ENCODE data around the gene NSFL1C. TPM values are rescaled to one million over a fixed set of nuclear protein-coding genes. Genes with fewer than 3 reads are reported as not detected.

The NSFL1C gene
- total and polyA plus RNA-seq, 2 experiments from 2014 or later = 46.2 to 102 TPM

DNA sequence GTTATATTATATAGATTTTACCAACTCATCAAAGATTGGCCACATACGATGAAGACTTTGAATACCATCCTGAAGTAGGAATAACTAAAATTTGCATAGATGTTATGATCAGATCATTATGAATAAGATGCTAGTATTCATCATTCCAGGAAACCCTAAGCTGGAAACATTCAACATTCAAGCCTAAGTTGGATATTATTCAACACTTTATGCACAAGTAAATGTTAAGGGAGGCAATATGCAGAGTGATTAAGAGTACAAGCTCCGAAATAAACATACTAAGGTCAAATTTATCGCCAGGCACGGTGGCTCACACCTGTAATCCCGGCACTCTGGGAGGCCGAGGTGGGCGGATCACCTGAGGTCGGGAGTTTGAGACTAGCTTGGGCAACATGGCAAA lies 30.4 kb downstream of the NSFL1C start:
- no peaks in the 10 kb centered on the region for H3K4me1 ChIP-seq (ENCODE audit: low read depth)
- DNase-seq (ENCODE audit: low read depth in 1 of 2, low spot score in 1 of 2) = no peak
- no peaks in the 10 kb centered on the region for H3K36me3 ChIP-seq
- no peak overlapping the region for H3K27ac ChIP-seq
- H3K9me3 ChIP-seq (ENCODE audit: low read depth) = no peaks in the 10 kb centered on the region
- TF ChIP-seq, protein P1, sequence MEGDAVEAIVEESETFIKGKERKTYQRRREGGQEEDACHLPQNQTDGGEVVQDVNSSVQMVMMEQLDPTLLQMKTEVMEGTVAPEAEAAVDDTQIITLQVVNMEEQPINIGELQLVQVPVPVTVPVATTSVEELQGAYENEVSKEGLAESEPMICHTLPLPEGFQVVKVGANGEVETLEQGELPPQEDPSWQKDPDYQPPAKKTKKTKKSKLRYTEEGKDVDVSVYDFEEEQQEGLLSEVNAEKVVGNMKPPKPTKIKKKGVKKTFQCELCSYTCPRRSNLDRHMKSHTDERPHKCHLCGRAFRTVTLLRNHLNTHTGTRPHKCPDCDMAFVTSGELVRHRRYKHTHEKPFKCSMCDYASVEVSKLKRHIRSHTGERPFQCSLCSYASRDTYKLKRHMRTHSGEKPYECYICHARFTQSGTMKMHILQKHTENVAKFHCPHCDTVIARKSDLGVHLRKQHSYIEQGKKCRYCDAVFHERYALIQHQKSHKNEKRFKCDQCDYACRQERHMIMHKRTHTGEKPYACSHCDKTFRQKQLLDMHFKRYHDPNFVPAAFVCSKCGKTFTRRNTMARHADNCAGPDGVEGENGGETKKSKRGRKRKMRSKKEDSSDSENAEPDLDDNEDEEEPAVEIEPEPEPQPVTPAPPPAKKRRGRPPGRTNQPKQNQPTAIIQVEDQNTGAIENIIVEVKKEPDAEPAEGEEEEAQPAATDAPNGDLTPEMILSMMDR (IDR thresholded peaks at IDR 0.05; ENCODE audit: low read depth, low read length) = no peak
- no peaks in the 10 kb centered on the region for H3K27me3 ChIP-seq
- no peak overlapping the region for H3K4me3 ChIP-seq

DNA sequence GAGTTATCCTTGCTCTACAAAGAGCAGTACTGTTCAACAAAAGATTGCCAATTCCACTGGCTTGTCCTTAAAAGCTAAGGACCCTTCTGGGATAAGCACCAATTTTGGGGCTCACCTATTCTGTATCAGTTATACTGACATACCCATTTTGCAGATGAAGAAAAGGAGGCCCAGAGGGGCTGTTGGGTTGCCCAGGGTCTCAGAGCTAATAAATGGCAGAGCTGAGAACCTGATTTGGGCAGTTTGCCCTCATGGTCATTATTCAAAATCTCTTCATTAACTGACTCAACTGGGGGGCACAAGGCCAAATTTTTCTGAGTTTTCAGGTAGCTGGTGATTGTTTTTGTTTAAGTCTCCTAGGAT lies 31.3 kb downstream of the NSFL1C start:
- TF ChIP-seq, protein P1 (IDR thresholded peaks at IDR 0.05; ENCODE audit: low read depth, low read length) = no peak
- no peak overlapping the region for H3K4me3 ChIP-seq

DNA sequence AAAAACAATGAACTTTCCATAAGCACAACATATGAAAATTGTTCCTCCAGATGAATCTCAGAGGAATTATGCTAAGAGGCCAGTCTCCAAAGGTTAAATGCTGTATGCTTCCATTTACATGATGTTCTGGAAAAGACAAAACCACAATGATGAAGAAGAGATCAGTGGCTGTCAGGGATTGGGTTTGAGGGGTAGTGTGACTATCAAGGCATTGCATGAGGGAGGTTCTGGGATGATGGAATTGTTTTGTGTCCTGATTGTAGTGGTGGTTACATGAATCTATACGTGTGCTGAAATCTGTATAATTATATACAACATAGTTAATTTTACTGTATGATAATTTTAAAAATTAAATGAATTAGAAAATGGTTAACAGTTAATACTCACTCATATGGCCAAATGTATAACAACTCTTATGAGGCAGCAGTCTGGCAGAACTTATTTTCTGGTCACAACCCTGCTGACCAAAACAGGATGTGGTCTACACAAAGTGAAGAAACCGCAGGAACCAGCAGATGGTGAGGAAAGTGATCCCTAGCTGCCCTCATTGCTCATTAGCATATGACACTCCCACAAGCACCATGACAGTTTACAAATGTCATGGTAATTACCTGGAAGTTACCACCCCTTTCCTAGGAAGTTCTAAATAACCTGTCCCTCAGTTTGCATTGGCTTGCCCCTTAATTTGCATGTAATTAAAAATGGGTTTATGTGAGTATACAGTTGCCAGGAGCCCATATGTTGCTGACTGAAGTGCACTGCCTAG lies 31.9 kb downstream of the NSFL1C start:
- Histone ChIP-seq H3K9me3 (ENCODE audit: low read depth) (no peaks in the 10 kb centered on the region), H3K27ac (no peak overlapping the region), H3K27me3 (no peaks in the 10 kb centered on the region), H3K4me1 (ENCODE audit: low read depth) (no peaks in the 10 kb centered on the region), H3K36me3 (no peaks in the 10 kb centered on the region), H3K4me3 (no peak overlapping the region)
- DNase-seq (ENCODE audit: low read depth in 1 of 2, low spot score in 1 of 2) = peak in 1 of 2 donors; percentile 93
- TF ChIP-seq, protein P1 (IDR thresholded peaks at IDR 0.05; ENCODE audit: low read depth, low read length) = no peak

More for the DNA sequence above, 31.3 kb downstream of the NSFL1C start:
- Histone ChIP-seq H3K27me3 (no peaks in the 10 kb centered on the region), H3K27ac (no peak overlapping the region), H3K4me1 (ENCODE audit: low read depth) (no peaks in the 10 kb centered on the region), H3K9me3 (ENCODE audit: low read depth) (no peaks in the 10 kb centered on the region), H3K36me3 (no peaks in the 10 kb centered on the region)
- DNase-seq (ENCODE audit: low read depth in 1 of 2, low spot score in 1 of 2) = no peak

DNA sequence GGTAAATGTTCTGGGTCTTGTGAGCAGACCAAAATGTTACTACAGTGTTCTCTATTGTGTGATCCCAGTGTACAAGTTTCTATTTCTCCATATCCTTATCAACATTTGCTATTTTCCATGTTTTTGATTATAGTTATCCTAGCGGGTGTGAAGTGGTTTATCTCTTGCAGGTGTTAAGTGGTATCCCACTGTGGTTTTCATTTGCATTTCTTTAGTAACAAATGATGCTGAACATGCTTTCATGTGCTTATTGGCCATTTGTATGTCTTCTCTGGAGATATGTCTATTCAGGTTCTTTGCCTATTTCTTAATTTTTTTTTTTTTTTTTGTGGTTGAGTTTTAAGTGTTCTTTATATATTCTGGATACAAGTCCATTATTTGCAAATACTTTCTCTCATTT lies 35.5 kb downstream of the NSFL1C start:
- H3K4me3 ChIP-seq = no peak overlapping the region
- TF ChIP-seq, protein P1 (IDR thresholded peaks at IDR 0.05; ENCODE audit: low read depth, low read length) = no peak

DNA sequence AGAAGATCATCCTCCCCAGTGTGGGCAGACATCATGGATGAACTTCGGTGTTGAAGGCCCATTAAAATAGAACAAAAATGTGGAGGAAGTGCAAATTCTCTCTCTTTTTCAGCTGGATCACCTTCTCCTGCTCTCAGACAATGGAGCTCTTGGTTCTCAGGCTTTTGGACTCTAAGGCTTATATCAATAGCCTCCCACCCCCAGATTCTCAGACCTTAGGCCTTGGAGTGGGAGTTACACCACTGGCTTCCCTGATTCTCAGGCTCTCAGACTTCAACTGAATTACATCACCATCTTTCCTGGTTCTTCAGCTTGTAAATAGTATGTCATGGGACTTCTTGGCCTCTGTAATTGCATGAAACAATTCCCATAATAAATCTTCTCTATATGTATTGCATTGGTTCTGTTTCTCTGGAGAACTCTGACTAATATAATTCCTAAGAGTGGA lies 36.6 kb downstream of the NSFL1C start:
- no peaks in the 10 kb centered on the region for H3K36me3 ChIP-seq
- no peaks in the 10 kb centered on the region for H3K4me1 ChIP-seq (ENCODE audit: low read depth)
- H3K27me3 ChIP-seq = no peaks in the 10 kb centered on the region
- no peak overlapping the region for H3K4me3 ChIP-seq
- DNase-seq (ENCODE audit: low read depth in 1 of 2, low spot score in 1 of 2) = peak in 1 of 2 donors; percentile 56
- TF ChIP-seq, protein P1 (IDR thresholded peaks at IDR 0.05; ENCODE audit: low read depth, low read length) = no peak
- H3K9me3 ChIP-seq (ENCODE audit: low read depth) = no peaks in the 10 kb centered on the region
- H3K27ac ChIP-seq = no peak overlapping the region

More for the DNA sequence above, 35.5 kb downstream of the NSFL1C start:
- H3K4me1 ChIP-seq (ENCODE audit: low read depth) = no peaks in the 10 kb centered on the region
- DNase-seq (ENCODE audit: low read depth in 1 of 2, low spot score in 1 of 2) = no peak
- H3K36me3 ChIP-seq = no peaks in the 10 kb centered on the region
- H3K9me3 ChIP-seq (ENCODE audit: low read depth) = no peaks in the 10 kb centered on the region
- no peaks in the 10 kb centered on the region for H3K27me3 ChIP-seq
- no peak overlapping the region for H3K27ac ChIP-seq

All from cardiac muscle cell (in vitro differentiated cells and primary cell).